Brain microvascular endothelial cell (primary cell): Measurements from ENCODE around the gene ETS1.

ENCODE experiments used
- DNase-seq: peaks from one replicate; pipeline ENCODE4 v3.0.0-alpha.2; 2020
- H3K27ac ChIP-seq: fragments of 250-450 bp; sonication (Bioruptor Pico); 2 replicates; pipeline ENCODE4 v1.5.1; 2020; ENCODE audit warnings: mild to moderate bottlenecking, moderate library complexity
- H3K27me3 ChIP-seq: fragments of 250-450 bp; sonication (Bioruptor Pico); replicated peaks from 2 replicates; pipeline ENCODE4 v1.5.1; 2020; ENCODE audit warnings: mild to moderate bottlenecking
- H3K36me3 ChIP-seq: fragments of 250-450 bp; sonication (Bioruptor Pico); replicated peaks from 2 replicates; pipeline ENCODE4 v1.5.1; 2020; ENCODE audit warnings: mild to moderate bottlenecking
- H3K4me3 ChIP-seq: 2 replicates; pipeline ENCODE4 v1.5.1; 2011; ENCODE audit warnings: low read depth, mild to moderate bottlenecking, control low read depth, low read length, moderate library complexity
- in situ Hi-C: cut with HindIII; loops from 2 replicates; pipeline ENCODE4 v1.10.0; 2017; ENCODE audit warnings: low sequenced_read_pairs, low pct_ligation_motif_present
- TF ChIP-seq, protein P1 (sequence below): IDR thresholded peaks from 2 replicates; pipeline ENCODE4 v1.5.1; 2011; ENCODE audit warnings: low read depth, mild to moderate bottlenecking, moderate library complexity, low read length, control low read depth, inconsistent platforms; ENCODE audit errors: missing control alignments

The ETS1 gene

DNA sequence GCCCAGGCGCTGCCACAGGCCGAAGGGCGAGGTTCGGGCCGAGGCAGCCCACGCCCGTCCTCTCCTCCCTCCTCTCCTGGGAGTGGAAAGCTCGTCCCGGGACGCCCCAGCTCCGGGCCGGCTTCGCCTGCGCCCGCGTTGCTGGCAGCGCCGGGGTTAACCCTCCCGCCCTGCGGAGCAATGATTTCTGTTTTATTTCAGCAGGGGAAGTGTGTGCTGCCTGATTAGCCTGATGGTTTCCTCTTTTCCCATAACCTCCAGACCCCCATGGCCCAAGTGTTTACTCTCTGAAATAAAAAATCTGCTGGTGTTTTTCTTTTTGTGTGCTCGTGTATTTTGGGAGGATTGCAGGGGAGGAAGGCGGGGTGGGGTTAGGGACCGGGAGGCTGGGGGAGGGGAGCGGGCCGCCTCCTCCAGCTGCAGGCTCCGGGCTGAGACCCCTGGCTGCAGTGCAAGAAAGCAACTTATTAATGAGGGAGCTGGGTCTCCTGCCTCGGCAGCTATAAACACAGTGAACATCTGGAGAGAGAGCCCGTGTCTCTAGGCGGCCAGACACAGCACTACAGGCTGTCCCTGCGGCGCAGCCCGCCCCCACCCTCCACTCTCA is 38.6 kb downstream of the ETS1 start:
- peak overlapping the region; percentile 51 for H3K4me3 ChIP-seq
- in situ Hi-C loops, result no loop called here
- TF ChIP-seq, protein P1, sequence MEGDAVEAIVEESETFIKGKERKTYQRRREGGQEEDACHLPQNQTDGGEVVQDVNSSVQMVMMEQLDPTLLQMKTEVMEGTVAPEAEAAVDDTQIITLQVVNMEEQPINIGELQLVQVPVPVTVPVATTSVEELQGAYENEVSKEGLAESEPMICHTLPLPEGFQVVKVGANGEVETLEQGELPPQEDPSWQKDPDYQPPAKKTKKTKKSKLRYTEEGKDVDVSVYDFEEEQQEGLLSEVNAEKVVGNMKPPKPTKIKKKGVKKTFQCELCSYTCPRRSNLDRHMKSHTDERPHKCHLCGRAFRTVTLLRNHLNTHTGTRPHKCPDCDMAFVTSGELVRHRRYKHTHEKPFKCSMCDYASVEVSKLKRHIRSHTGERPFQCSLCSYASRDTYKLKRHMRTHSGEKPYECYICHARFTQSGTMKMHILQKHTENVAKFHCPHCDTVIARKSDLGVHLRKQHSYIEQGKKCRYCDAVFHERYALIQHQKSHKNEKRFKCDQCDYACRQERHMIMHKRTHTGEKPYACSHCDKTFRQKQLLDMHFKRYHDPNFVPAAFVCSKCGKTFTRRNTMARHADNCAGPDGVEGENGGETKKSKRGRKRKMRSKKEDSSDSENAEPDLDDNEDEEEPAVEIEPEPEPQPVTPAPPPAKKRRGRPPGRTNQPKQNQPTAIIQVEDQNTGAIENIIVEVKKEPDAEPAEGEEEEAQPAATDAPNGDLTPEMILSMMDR, result peak; percentile 27
- H3K36me3 ChIP-seq, result no peaks in the 10 kb centered on the region
- no peak for DNase-seq
- no peak overlapping the region for H3K27ac ChIP-seq
- H3K27me3 ChIP-seq, result no peaks in the 10 kb centered on the region

- in situ Hi-C loops, result no loop called here
- no peak overlapping the region for H3K27ac ChIP-seq
- no peak for DNase-seq
- H3K4me3 ChIP-seq, result peak overlapping the region; percentile 51
- H3K36me3 ChIP-seq, result no peaks in the 10 kb centered on the region
- H3K27me3 ChIP-seq, result no peaks in the 10 kb centered on the region
- TF ChIP-seq, protein P1, result no peak
Observed at GRCh38 chr11:128547946-128548648, 39.3 kb downstream of the ETS1 start.

DNA sequence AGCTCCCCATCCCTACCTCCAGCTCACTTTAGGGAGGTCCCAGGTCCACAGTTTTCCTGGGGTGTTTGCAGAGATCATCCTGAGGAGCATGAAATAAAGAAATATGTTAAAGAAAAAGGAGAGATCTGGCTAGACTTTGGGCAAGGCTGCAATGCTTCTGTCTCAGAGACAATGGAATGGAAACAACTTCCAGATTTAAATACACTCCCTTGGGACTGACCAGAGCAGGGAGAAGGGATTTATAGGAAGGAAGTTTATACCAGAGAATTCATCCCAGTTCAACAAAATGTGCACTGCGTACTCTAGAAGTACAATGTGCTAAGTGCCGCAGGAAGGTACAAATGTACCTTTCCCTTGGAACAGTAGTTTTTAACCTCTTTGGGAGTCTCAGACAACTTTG is 40.4 kb downstream of the ETS1 start:
- no peaks in the 10 kb centered on the region for H3K27me3 ChIP-seq
- in situ Hi-C loops, result no loop called here
- no peak for DNase-seq
- no peaks in the 10 kb centered on the region for H3K36me3 ChIP-seq
- TF ChIP-seq, protein P1, result no peak
- no peak overlapping the region for H3K4me3 ChIP-seq
- no peak overlapping the region for H3K27ac ChIP-seq

DNA sequence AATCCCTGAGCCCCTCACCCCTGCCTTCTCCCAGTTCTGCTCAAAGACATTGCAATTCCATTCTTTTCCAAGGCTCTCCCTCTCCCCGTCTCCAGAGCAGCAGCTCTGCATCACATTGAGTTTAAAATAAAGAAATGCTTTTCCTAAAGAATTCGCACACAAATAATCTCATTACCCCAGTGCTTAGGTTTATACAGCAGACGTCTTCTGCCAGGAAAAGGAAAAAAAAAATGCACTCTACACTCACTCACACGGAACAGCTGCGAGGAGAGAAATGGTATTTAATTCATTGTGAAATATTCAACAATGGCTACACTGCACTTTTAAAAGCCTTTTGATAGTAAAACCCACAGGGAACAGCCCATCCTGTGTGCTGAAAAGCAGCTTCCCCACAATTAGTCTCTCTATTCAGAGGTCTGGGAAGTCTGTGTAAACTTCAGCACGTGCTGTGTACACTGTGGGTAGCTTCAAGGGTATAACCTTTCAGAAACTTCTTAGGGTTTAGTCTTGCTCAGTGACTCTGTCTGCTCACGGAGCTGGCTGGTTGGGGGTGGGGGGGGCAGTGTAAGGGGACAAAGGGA is 42.8 kb downstream of the ETS1 start:
- Histone ChIP-seq H3K4me3 (no peak overlapping the region), H3K27me3 (no peaks in the 10 kb centered on the region), H3K27ac (no peak overlapping the region), H3K36me3 (no peaks in the 10 kb centered on the region)
- TF ChIP-seq, protein P1, result no peak
- in situ Hi-C loops, result no loop called here
- no peak for DNase-seq

DNA sequence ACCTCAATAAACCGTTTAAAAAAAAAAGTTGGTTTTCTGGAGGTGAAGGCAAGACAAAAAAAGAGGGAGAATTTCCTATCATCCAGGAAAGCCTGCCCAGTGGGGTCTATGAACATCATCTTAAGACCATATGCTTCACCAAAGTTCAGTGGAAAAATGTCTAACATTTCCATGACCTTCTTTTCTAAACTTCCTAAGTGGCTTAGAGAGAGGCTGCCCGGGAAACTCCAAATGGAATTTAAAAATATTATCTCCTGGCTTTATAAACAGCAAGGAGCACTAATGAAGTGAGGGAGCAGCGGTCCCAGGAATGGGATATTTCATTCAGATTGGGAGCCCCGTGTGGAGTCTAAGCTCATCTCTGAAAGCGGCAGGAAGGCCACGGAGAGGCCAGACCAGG is 46.9 kb downstream of the ETS1 start:
- Histone ChIP-seq H3K27ac (no peak overlapping the region), H3K4me3 (no peak overlapping the region), H3K36me3 (no peaks in the 10 kb centered on the region), H3K27me3 (no peaks in the 10 kb centered on the region)
- TF ChIP-seq, protein P1, result no peak
- DNase-seq, result no peak
- in situ Hi-C loops, result no loop called here
